Measurements from ENCODE around the gene ITFG2.

DNA sequence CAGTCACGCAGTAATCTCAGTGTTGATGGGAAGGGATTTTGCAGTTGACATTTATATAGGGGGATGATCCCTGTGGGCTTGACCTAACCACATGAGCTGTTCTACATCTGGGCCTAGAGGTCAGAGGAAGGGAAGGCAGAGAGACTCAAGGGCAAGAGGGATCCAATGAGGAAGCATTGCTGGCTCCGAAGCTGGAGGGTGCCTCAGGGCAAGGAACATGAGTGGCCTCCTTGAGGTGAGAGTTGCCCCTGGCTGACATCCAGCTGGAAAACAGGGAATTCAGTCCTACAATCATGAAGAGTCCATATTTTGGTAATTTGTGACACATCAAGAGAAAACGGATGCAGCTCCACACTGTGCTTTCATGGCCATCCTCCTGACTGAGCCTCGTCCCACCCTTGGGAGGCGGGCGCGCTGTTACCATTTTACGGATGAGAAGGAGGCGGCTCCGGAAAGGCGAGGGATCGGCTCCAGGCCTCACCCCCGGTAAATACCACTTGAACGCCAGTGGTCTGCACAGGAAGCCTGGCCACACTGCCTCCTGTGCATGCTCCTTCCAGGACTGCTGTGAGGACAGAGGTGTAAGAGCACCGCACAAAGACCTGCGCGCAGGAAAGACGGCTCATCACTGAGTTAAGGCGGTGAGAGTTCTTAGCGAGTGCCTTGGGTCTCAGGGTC, 36.2 kb upstream of the ITFG2 start:
- TF ChIP-seq ELF1 (IDR thresholded peaks at IDR 0.05; ENCODE audit: borderline replicate concordance, low read depth) = no peak
- no peak for TF ChIP-seq EZH2 (IDR thresholded peaks at IDR 0.05)
- no peak for TF ChIP-seq POLR2AphosphoS5 (IDR thresholded peaks at IDR 0.05; ENCODE audit: low read depth, low read length)
- TF ChIP-seq, protein P1, sequence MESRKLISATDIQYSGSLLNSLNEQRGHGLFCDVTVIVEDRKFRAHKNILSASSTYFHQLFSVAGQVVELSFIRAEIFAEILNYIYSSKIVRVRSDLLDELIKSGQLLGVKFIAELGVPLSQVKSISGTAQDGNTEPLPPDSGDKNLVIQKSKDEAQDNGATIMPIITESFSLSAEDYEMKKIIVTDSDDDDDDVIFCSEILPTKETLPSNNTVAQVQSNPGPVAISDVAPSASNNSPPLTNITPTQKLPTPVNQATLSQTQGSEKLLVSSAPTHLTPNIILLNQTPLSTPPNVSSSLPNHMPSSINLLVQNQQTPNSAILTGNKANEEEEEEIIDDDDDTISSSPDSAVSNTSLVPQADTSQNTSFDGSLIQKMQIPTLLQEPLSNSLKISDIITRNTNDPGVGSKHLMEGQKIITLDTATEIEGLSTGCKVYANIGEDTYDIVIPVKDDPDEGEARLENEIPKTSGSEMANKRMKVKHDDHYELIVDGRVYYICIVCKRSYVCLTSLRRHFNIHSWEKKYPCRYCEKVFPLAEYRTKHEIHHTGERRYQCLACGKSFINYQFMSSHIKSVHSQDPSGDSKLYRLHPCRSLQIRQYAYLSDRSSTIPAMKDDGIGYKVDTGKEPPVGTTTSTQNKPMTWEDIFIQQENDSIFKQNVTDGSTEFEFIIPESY (IDR thresholded peaks at IDR 0.05; ENCODE audit: extremely low read depth, insufficient replicate concordance, low read length) = no peak

Measured in HCT116 (cell line).